ENCODE measurements around the gene PCDHGB4. TPM values are rescaled to one million over a fixed set of nuclear protein-coding genes. Genes with fewer than 3 reads are reported as not detected.

The PCDHGB4 gene
- total and polyA plus RNA-seq, 2 of the 13 experiments (the other 11 are each of a cell fraction or from before 2014, with no cell fraction given) = 1.7 to 3.3 TPM

GRCh38 chr5:141354900-141355469, 32.5 kb upstream of the PCDHGB4 start, which contains the start of gene PCDHGA4:
Gene PCDHGA4 (plus strand): TSS chr5:141355021. CDS start chr5:141355108, 87 bp downstream.
- POLR2A ChIA-PET = no interaction called here
- CTCF ChIA-PET (ENCODE audit: low intra/inter-chr PET ratio, low total read pairs) = no interaction called here
- no TSS peak for BruUV-seq (replicated peaks)
- DNase-seq (ENCODE audit: low spot score) (no peak), FAIRE-seq (no peak), ATAC-seq (no peak)
- intact Hi-C loops (cut with micrococcal nuclease; ENCODE audit: unreplicated experiment) (loop anchor here (10.0 kb wide), 1 partner anchor 170 kb away; no protein-coding TSS in a partner anchor), in situ Hi-C loops (cut with HindIII; ENCODE audit: extremely low pct_ligation_motif_present, low pct_unique_long_range_greater_than_20kb) (loop anchor here (10.0 kb wide), 1 partner anchor 170 kb away; no protein-coding TSS in a partner anchor)
- Histone ChIP-seq H3K4me2 (ENCODE audit: low read depth, low read length) (no peak within 1 kb of the TSS), H3K9me3 (ENCODE audit: low read length) (peaks cover 18% of the 10 kb centered on the region), H3K79me2 (ENCODE audit: insufficient read depth, low read length) (no peaks in the 10 kb centered on the region), H3K9ac (ENCODE audit: insufficient read depth, low read depth, low read length) (no peak within 1 kb of the TSS), H3K4me1 (ENCODE audit: insufficient read depth, low read length) (no peaks in the 10 kb centered on the region; the same call in 1 of the 2 replicates), H3K36me3 (replicated peaks in 1 of 2; ENCODE audit: control insufficient read depth in 1 of 2, insufficient read depth in 2 of 2, low read length in 2 of 2) (no peaks in the 10 kb centered on the region), H3K27me3 (ENCODE audit: control insufficient read depth in 1 of 2, insufficient read depth in 2 of 2, low read length in 2 of 2) (no peaks in the 10 kb centered on the region; a peak in 1 of 5 replicates), H3K27ac (ENCODE audit: extremely low read length, insufficient read depth, low read length) (no peak within 1 kb of the TSS), H3K4me3 (replicated peaks in 1 of 3; ENCODE audit: insufficient read depth in 1 of 3, low read depth in 2 of 3, low read length in 3 of 3) (no peak within 1 kb of the TSS), H2AFZ (ENCODE audit: low read length) (no peak within 1 kb of the TSS), H4K20me1 (ENCODE audit: insufficient read depth, low read length) (no peaks in the 10 kb centered on the region)
- 60% methylated on average over 17 of the region's 29 CpGs for WGBS (ENCODE audit: low lambda C conversion rate)
- TF ChIP-seq ZNF101 (CRISPR knock-in tag; IDR thresholded peaks at IDR 0.05; ENCODE audit: borderline replicate concordance, low read depth) (no peak), SP4 (CRISPR knock-in tag; IDR thresholded peaks at IDR 0.05) (no peak), CTCF (CRISPR knock-in tag; IDR thresholded peaks at IDR 0.05) (peak; percentile 21)

- in situ Hi-C loops (cut with HindIII; ENCODE audit: extremely low pct_ligation_motif_present, low pct_unique_long_range_greater_than_20kb) = loop anchor here (10.0 kb wide), 1 partner anchor 169 kb away; no protein-coding TSS in a partner anchor
- Histone ChIP-seq H2AFZ (ENCODE audit: low read length) (no peak overlapping the region), H3K27ac (ENCODE audit: extremely low read length, insufficient read depth, low read length) (no peak overlapping the region), H3K9me3 (ENCODE audit: low read length) (peaks cover 24% of the 10 kb centered on the region), H4K20me1 (ENCODE audit: insufficient read depth, low read length) (no peaks in the 10 kb centered on the region), H3K4me2 (ENCODE audit: low read depth, low read length) (no peak overlapping the region), H3K9ac (ENCODE audit: insufficient read depth, low read depth, low read length) (no peak overlapping the region), H3K4me3 (replicated peaks in 1 of 3; ENCODE audit: insufficient read depth in 1 of 3, low read depth in 2 of 3, low read length in 3 of 3) (no peak overlapping the region), H3K27me3 (ENCODE audit: control insufficient read depth in 1 of 2, insufficient read depth in 2 of 2, low read length in 2 of 2) (no peaks in the 10 kb centered on the region), H3K36me3 (replicated peaks in 1 of 2; ENCODE audit: control insufficient read depth in 1 of 2, insufficient read depth in 2 of 2, low read length in 2 of 2) (no peaks in the 10 kb centered on the region), H3K79me2 (ENCODE audit: insufficient read depth, low read length) (no peaks in the 10 kb centered on the region), H3K4me1 (ENCODE audit: insufficient read depth, low read length) (no peaks in the 10 kb centered on the region; the same call in 1 of the 2 replicates)
- WGBS (ENCODE audit: low lambda C conversion rate) = 85% methylated on average over 24 of the region's 24 CpGs
- no TSS peak for BruUV-seq (replicated peaks)
- intact Hi-C loops (cut with micrococcal nuclease; ENCODE audit: unreplicated experiment) = loop anchor here (10.0 kb wide), 1 partner anchor 169 kb away; no protein-coding TSS in a partner anchor
- ChIA-PET CTCF (ENCODE audit: low intra/inter-chr PET ratio, low total read pairs) (no interaction called here), POLR2A (no interaction called here)
- ATAC-seq (no peak), DNase-seq (ENCODE audit: low spot score) (no peak), FAIRE-seq (no peak)
- TF ChIP-seq PAXIP1 (CRISPR knock-in tag; conservative IDR thresholded peaks at IDR 0.05) = no peak
- TF ChIP-seq TRIM22 (IDR thresholded peaks at IDR 0.05) = no peak
- TF ChIP-seq PBX2 (CRISPR knock-in tag; IDR thresholded peaks at IDR 0.05) = no peak
- TF ChIP-seq FOXM1 (CRISPR knock-in tag; IDR thresholded peaks at IDR 0.05) = no peak
Observed at GRCh38 chr5:141355641-141356040, 31.9 kb upstream of the PCDHGB4 start.

Data from HepG2 (cell line).